NCI-H1048 (cell line): ENCODE results near the gene COPS4.

ENCODE experiments used
- DNase-seq: peaks from one replicate; lab custom pipeline; 2025; lab: John Stamatoyannopoulos, UW

Gene COPS4

DNA sequence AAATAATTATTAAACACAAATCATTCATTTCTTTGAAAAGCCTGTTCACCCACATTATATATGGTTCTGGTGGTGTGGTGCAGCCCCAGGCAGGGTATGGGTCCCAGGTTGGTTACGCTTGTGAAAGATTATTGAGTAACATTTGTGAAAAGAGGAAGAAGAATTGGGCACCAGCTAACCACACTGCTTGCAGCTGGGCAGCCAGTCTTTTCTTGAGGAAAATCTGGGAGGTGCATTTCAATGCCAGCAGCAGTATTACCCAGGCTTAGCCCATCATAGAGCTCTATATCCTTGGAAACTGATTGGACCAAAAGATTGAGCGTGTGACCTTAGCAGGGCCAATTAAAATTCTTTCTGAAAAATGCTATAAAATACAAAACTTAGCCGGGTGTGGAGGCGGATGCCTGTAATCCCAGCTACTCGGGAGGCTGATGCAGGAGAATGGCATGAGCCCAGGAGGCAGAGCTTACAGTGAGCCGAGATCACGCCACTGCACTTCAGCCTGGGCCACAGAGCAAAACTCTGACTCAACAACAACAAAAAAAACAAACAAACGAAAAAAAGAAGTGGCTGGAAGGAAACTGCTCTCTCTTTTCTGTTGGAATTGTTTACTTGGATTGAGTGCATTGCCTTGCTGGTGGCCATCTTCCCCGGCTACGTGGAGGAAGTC, 89.3 kb downstream of the COPS4 start:
- DNase-seq = no peak
